NT2/D1 (cell line): ENCODE data around the gene MAS1L.

Source experiments
- SUZ12 ChIP-seq: IDR thresholded peaks from 2 replicates; pipeline ENCODE4 v1.6.1; 2011; ENCODE audit not compliant: insufficient read length, insufficient read depth; ENCODE audit errors: extremely low read depth
- YY1 ChIP-seq: IDR thresholded peaks from 2 replicates; pipeline ENCODE4 v1.6.1; 2011; ENCODE audit not compliant: insufficient read length, insufficient read depth
- ZNF274 ChIP-seq: IDR thresholded peaks from 2 replicates; pipeline ENCODE4 v1.6.1; 2011; ENCODE audit warnings: mild to moderate bottlenecking, low read depth, low read length

- TF ChIP-seq ZNF274 (no peak), SUZ12 (no peak), YY1 (no peak)
Measured at GRCh38 chr6:29451471-29452193, 36.1 kb downstream of the MAS1L start.
